Adrenal gland (tissue), 12 donors: ENCODE measurements around the gene ZNF335. TPM values are rescaled to one million over a fixed set of nuclear protein-coding genes. Genes with fewer than 3 reads are reported as not detected.

ENCODE experiments used
- DNase-seq, 7 donors: peaks; one replicate each; pipeline ENCODE4 v3.0.0-alpha.2; 2019 to 2020
- H3K27ac ChIP-seq, 5 donors: fragments of 200-600 bp; sonication (generic) in 4 of 5; 1 replicate in 3 of 5; 2 replicates in 2 of 5; pipeline versions ENCODE4 v1.5.1 to v1.8.0; 2016 to 2020; ENCODE audit warnings: mild to moderate bottlenecking in 1 of 5
- H3K27me3 ChIP-seq: fragments of 200-600 bp; 2 replicates; pipeline ENCODE4 v1.8.0; 2021
- H3K36me3 ChIP-seq, 2 donors: fragments of 200-600 bp; replicated peaks in 1 of 2; 1 replicate in 1 of 2; 2 replicates in 1 of 2; pipeline versions ENCODE4 v1.5.1 to v1.8.0; 2018 to 2022
- H3K4me1 ChIP-seq, 2 donors: fragments of 200-600 bp; replicated peaks in 1 of 2; 1 replicate in 1 of 2; 2 replicates in 1 of 2; pipeline versions ENCODE4 v1.5.1 to v1.8.0; 2018 to 2021
- H3K4me3 ChIP-seq, 4 donors: fragments of 200-600 bp; sonication (generic) in 3 of 4; one replicate each; pipeline ENCODE4 v1.5.1; 2016 to 2018
- H3K9me3 ChIP-seq, 3 donors: fragments of 200-600 bp; sonication (generic) in 1 of 3; replicated peaks in 1 of 3; 1 replicate in 2 of 3; 2 replicates in 1 of 3; pipeline versions ENCODE4 v1.5.1 to v1.8.0; 2016 to 2021
- POLR2A ChIP-seq, 2 donors: fragments of 450-650 bp; IDR thresholded peaks; one replicate each; pipeline ENCODE4 v1.6.1; 2017; ENCODE audit warnings: antibody characterized with exemption in 2 of 2, mild to moderate bottlenecking in 2 of 2, moderate library complexity in 1 of 2
- WGBS, 4 donors: extraction: QIAGEN DNeasy Blood & Tissue Kit in 2 of 4; methylation state at CpG; one replicate each; pipeline versions ENCODE4 v1.1.5 to v1.1.7; 2013 to 2017; 5-methylcytosine and 5-hydroxymethylcytosine counted together
- intact Hi-C, 2 donors: fragments of 100-400 bp; cut with DNase I; formaldehyde crosslinking; loops; one replicate each; pipeline versions ENCODE4 v1.14.1 to v1.15.0; 2022 to 2023
- polyA plus RNA-seq, 3 donors: library from polyadenylated mRNA; stranded (reverse); fragments of 200-250 nt in 2 of 3; fragments of 350-450 nt in 1 of 3; fragmentation: Illumina TruSeq in 1 of 3; extraction: RNeasy Lipid Tissue Mini Kit (QIAGEN cat#74804) in 1 of 3; gene quantifications; one replicate each; pipeline ENCODE4 v1.2.3, GENCODE V29; 2013 to 2014
- total RNA-seq, 9 donors: library from RNA; depleted of rRNA in 4 of 9; stranded (reverse); fragments of >200 nt in 4 of 9; fragments of 120-200 nt in 1 of 9; fragmentation: NEBNext Ultra II Directional in 1 of 9; extraction: Animal tissue kit (Norgen Biotek cat#: 25700) in 1 of 9; gene quantifications; one replicate each; pipeline versions ENCODE4 v1.1.0 to v1.2.4, GENCODE V29; 2013 to 2023
- TF ChIP-seq, protein P1 (sequence below), 6 experiments: fragments of 450-650 bp in 4 of 6; fragments of 200-600 bp in 2 of 6; sonication (generic) in 1 of 6; IDR thresholded peaks; 1 replicate in 5 of 6; 2 replicates in 1 of 6; pipeline versions ENCODE4 v1.5.1 to v1.8.0; 2016 to 2021; ENCODE audit warnings: antibody characterized with exemption in 6 of 6, mild to moderate bottlenecking in 2 of 6, moderate library complexity in 1 of 6
- donor health status: healthy with polysubstance abuse.
- donor health status: Bipolar disorder and iron deficiency.
- donor health status: DM: yes; HTN: yes; CAD: no.
- donor health status: DM: no; HTN: no; CAD: no.
- donor health status: DM: no; HTN: no; CAD: no.
- donor health status: DM: yes; HTN: yes; CAD: no.

Gene ZNF335
- total and polyA plus RNA-seq, 12 donors: 5.4 to 45.1 (median 17.7) TPM

DNA sequence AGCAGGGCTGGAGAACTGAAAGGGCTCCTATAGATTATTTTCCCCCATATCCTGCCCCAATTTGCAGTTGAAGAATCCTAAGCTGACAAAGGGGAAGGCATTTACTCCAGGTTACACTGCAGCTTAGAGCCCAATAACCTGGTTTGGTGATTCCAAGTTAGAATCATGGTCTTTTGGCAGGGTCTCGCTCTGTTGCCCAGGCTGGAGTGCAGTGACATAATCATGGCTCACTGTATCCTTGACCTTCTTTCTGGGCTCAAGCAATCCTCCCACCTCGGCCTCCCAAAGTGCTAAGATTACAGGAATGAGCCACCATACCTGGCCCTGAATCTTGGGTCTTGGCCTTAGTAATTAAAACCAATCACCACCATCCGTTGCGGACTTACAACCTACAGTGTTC lies 35.7 kb upstream of the ZNF335 start:
- intact Hi-C loops: no loop called here
- Histone ChIP-seq H3K27me3 (peaks cover 39% of the 10 kb centered on the region), H3K4me3 (no peak overlapping the region)

GRCh38 chr20:46006964-46007363 lies 35.0 kb upstream of the ZNF335 start:
- DNase-seq: no peak
- TF ChIP-seq, protein P1, sequence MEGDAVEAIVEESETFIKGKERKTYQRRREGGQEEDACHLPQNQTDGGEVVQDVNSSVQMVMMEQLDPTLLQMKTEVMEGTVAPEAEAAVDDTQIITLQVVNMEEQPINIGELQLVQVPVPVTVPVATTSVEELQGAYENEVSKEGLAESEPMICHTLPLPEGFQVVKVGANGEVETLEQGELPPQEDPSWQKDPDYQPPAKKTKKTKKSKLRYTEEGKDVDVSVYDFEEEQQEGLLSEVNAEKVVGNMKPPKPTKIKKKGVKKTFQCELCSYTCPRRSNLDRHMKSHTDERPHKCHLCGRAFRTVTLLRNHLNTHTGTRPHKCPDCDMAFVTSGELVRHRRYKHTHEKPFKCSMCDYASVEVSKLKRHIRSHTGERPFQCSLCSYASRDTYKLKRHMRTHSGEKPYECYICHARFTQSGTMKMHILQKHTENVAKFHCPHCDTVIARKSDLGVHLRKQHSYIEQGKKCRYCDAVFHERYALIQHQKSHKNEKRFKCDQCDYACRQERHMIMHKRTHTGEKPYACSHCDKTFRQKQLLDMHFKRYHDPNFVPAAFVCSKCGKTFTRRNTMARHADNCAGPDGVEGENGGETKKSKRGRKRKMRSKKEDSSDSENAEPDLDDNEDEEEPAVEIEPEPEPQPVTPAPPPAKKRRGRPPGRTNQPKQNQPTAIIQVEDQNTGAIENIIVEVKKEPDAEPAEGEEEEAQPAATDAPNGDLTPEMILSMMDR (IDR thresholded peaks at IDR 0.05): no peak
- whole genome bisulfite sequencing, 4 donors: 77 to 89% (median 83%) methylated on average over 11 of the region's 11 CpGs
- Histone ChIP-seq H3K4me1 (peaks cover 0 to 4% of the 10 kb centered on the region in 2 donors), H3K9me3 (no peaks in the 10 kb centered on the region), H3K27ac (no peak overlapping the region), H3K4me3 (no peak overlapping the region), H3K27me3 (peaks cover 31% of the 10 kb centered on the region), H3K36me3 (no peaks in the 10 kb centered on the region)
- intact Hi-C loops: no loop called here

More for the DNA sequence above, 35.7 kb upstream of the ZNF335 start:
- TF ChIP-seq, protein P1 (IDR thresholded peaks at IDR 0.05): no peak
- no peak for TF ChIP-seq POLR2A (IDR thresholded peaks at IDR 0.05)
- H3K36me3 ChIP-seq: no peaks in the 10 kb centered on the region
- DNase-seq: no peak
- no peaks in the 10 kb centered on the region for H3K9me3 ChIP-seq
- peaks cover 0 to 4% of the 10 kb centered on the region in 2 donors for H3K4me1 ChIP-seq
- WGBS, 4 donors: 58 to 70% (median 61%) methylated on average over 3 to 4 of the region's 4 CpGs
- H3K27ac ChIP-seq: no peak overlapping the region

- H3K27me3 ChIP-seq: peaks cover 23% of the 10 kb centered on the region
- intact Hi-C loops: no loop called here
- H3K4me1 ChIP-seq: peaks cover 0 to 4% of the 10 kb centered on the region in 2 donors
- no peaks in the 10 kb centered on the region for H3K36me3 ChIP-seq
- WGBS, 4 donors: 66 to 73% (median 68%) methylated on average over 4 to 6 of the region's 6 CpGs
- TF ChIP-seq, protein P1 (IDR thresholded peaks at IDR 0.05): no peak
- no peak for TF ChIP-seq POLR2A (IDR thresholded peaks at IDR 0.05)
- H3K4me3 ChIP-seq: no peak overlapping the region
- DNase-seq: no peak
- H3K27ac ChIP-seq: no peak overlapping the region
- H3K9me3 ChIP-seq: no peaks in the 10 kb centered on the region
Measured at GRCh38 chr20:46006022-46006705, 34.2 kb upstream of the ZNF335 start.

DNA sequence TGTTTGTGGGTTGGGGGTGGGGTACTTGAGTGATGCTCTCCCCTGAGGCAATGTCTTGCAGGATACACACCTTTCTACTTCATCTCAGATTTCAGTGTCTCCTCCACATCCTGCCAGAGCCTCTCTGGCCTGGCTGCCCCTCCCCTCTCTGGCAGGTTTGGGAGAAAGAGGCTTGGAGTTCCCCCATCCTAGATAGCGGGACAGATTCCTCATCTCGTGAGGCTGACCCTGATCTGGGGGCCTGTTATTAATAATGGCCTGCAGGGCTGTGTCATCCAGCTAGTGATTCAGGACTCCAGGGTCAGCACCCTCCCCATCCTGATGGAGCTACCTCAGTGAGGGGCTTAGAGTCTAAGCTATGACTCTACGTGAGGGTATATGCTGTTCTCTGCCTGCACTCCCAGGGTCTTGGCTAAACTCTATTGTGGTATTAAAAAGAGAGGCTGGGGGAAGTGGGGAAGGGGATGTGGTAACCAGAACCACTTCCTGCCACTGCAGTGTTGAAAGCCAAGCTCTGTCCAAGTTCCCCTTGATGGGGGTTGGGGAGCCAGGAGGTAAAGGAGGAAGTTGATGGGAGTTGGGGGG lies 33.0 kb upstream of the ZNF335 start:
- TF ChIP-seq, protein P1 (IDR thresholded peaks at IDR 0.05): no peak
- no peak for TF ChIP-seq POLR2A (IDR thresholded peaks at IDR 0.05)
- WGBS, 4 donors: 20 to 40% (median 33%) methylated on average over 1 to 3 of the region's 3 CpGs
- peaks cover 12% of the 10 kb centered on the region for H3K27me3 ChIP-seq
- peak; percentile 31 to 71 (median 57) for DNase-seq
- no peaks in the 10 kb centered on the region for H3K36me3 ChIP-seq
- H3K9me3 ChIP-seq: no peaks in the 10 kb centered on the region
- H3K27ac ChIP-seq: peak overlapping the region in 1 of 5 donors; percentile 54
- no peak overlapping the region for H3K4me3 ChIP-seq
- H3K4me1 ChIP-seq: no peaks in the 10 kb centered on the region
- intact Hi-C loops: no loop called here
